Activated CD8-positive, alpha-beta T cell treated with anti-CD3 and anti-CD28 coated beads for 36 hours (primary cell): ENCODE measurements around the gene PWWP2B. TPM values are rescaled to one million over a fixed set of nuclear protein-coding genes. Genes with fewer than 3 reads are reported as not detected.
A peak's percentile ranks its signal among the peaks of the same experiment; 100 is the strongest.

ENCODE experiments used
- ATAC-seq: fragments of 200-7000 bp; cut with Tn5 transposase; one replicate; pipeline ENCODE4 v1.10.0; 2021; ENCODE audit warnings: mild to moderate bottlenecking, moderate library complexity
- CTCF ChIA-PET: fragments of 350-600 bp; sonication (Branson Sonifier 250); formaldehyde crosslinking; loops from one replicate; lab custom pipeline; 2021; ENCODE audit warnings: antibody characterized with exemption; lab: Charles Lee
- POLR2A ChIA-PET: fragments of 350-600 bp; sonication (Branson Sonifier 250); formaldehyde crosslinking; loops from one replicate; lab custom pipeline; 2021; ENCODE audit warnings: antibody characterized with exemption; lab: Charles Lee
- DNase-seq: peaks from one replicate; pipeline ENCODE4 v3.0.0-alpha.2; 2020
- H3K27ac Mint-ChIP-seq: one replicate; pipeline ENCODE4 v1.8.0; 2021; ENCODE audit warnings: mild to moderate bottlenecking, mixed read lengths
- H3K27me3 Mint-ChIP-seq: one replicate; pipeline ENCODE4 v1.8.0; 2021; ENCODE audit warnings: mixed read lengths
- H3K36me3 Mint-ChIP-seq: one replicate; pipeline ENCODE4 v1.8.0; 2021; ENCODE audit warnings: low read depth, mixed read lengths
- H3K4me1 Mint-ChIP-seq: one replicate; pipeline ENCODE4 v1.8.0; 2021; ENCODE audit warnings: low read depth, mixed read lengths
- H3K4me3 Mint-ChIP-seq: one replicate; pipeline ENCODE4 v1.8.0; 2021; ENCODE audit warnings: mild to moderate bottlenecking, moderate library complexity, mixed read lengths
- H3K9me3 Mint-ChIP-seq: one replicate; pipeline ENCODE4 v1.8.0; 2021; ENCODE audit warnings: mixed read lengths
- CTCF ChIP-seq: fragments of 200-600 bp; IDR thresholded peaks from one replicate; pipeline ENCODE4 v1.8.0; 2022; ENCODE audit warnings: antibody characterized with exemption, mild to moderate bottlenecking
- intact Hi-C: fragments of 100-400 bp; cut with micrococcal nuclease; formaldehyde crosslinking; loops from one replicate; pipeline ENCODE4 v1.10.0; 2022
- total RNA-seq, 2 experiments: library from RNA; stranded (reverse); gene quantifications; one replicate each; pipeline ENCODE4 v1.2.3, GENCODE V29; 2021

The PWWP2B gene
- total RNA-seq, 2 experiments from 2014 or later, result 6.0 to 6.6 TPM

- intact Hi-C loops, result loop anchor here (10.0 kb wide), 1 partner anchor 132 kb away; no protein-coding TSS in a partner anchor
- Mint-ChIP-seq H3K4me1 (no peaks in the 10 kb centered on the region), H3K27me3 (no peaks in the 10 kb centered on the region), H3K27ac (no peak overlapping the region), H3K9me3 (no peaks in the 10 kb centered on the region), H3K4me3 (no peak overlapping the region), H3K36me3 (no peaks in the 10 kb centered on the region)
- DNase-seq (no peak), ATAC-seq (no peak)
- CTCF ChIA-PET, result interaction anchor here (1.2 kb wide), 2 partner anchors 90 to 277 kb away, joined by 3 read pairs; no protein-coding TSS in a partner anchor
- POLR2A ChIA-PET, result interaction anchor here (0.5 kb wide), 1 partner anchor 119 kb away, joined by 3 read pairs; no protein-coding TSS in a partner anchor
- no peak for TF ChIP-seq CTCF
Observed at GRCh38 chr10:132356621-132357195, 40.3 kb upstream of the PWWP2B start.

- Mint-ChIP-seq H3K36me3 (no peaks in the 10 kb centered on the region), H3K9me3 (no peaks in the 10 kb centered on the region), H3K4me3 (no peak overlapping the region), H3K27me3 (no peaks in the 10 kb centered on the region), H3K4me1 (no peaks in the 10 kb centered on the region), H3K27ac (no peak overlapping the region)
- CTCF ChIA-PET, result no interaction called here
- TF ChIP-seq CTCF, result no peak
- intact Hi-C loops, result loop anchor here (10.0 kb wide), 1 partner anchor 133 kb away; no protein-coding TSS in a partner anchor
- DNase-seq, result no peak
- POLR2A ChIA-PET, result no interaction called here
- no peak for ATAC-seq
Observed at GRCh38 chr10:132357286-132358058, 39.5 kb upstream of the PWWP2B start.

GRCh38 chr10:132359305-132360040 lies 37.5 kb upstream of the PWWP2B start:
- Mint-ChIP-seq H3K4me1 (no peaks in the 10 kb centered on the region), H3K9me3 (no peaks in the 10 kb centered on the region), H3K4me3 (no peak overlapping the region), H3K36me3 (no peaks in the 10 kb centered on the region), H3K27ac (no peak overlapping the region), H3K27me3 (no peaks in the 10 kb centered on the region)
- intact Hi-C loops, result loop anchor here (10.0 kb wide), 1 partner anchor 135 kb away; no protein-coding TSS in a partner anchor
- POLR2A ChIA-PET, result no interaction called here
- no peak for TF ChIP-seq CTCF
- ATAC-seq, result no peak
- DNase-seq, result no peak
- CTCF ChIA-PET, result interaction anchor here (1.2 to 2.4 kb wide), 6 partner anchors 11 to 87 kb away, joined by 3 to 16 read pairs (median 6); no protein-coding TSS in a partner anchor

- peak; percentile 60 for DNase-seq
- ATAC-seq, result peak; percentile 68
- H3K27me3 Mint-ChIP-seq, result no peaks in the 10 kb centered on the region
- peaks cover 2% of the 10 kb centered on the region for H3K36me3 Mint-ChIP-seq
- H3K27ac Mint-ChIP-seq, result no peak overlapping the region
- no peak overlapping the region for H3K4me3 Mint-ChIP-seq
- no peaks in the 10 kb centered on the region for H3K9me3 Mint-ChIP-seq
- peaks cover 3% of the 10 kb centered on the region for H3K4me1 Mint-ChIP-seq
- POLR2A ChIA-PET, result interaction anchor here (1.2 kb wide), 1 partner anchor 9 kb away, joined by 3 read pairs; no protein-coding TSS in a partner anchor
- intact Hi-C loops, result no loop called here
- peak; percentile 61 for TF ChIP-seq CTCF
- CTCF ChIA-PET, result interaction anchor here (0.5 to 2.4 kb wide), 22 partner anchors 8 to 333 kb away, joined by 3 to 16 read pairs (median 4); no protein-coding TSS in a partner anchor
Observed at GRCh38 chr10:132360766-132361447, 36.1 kb upstream of the PWWP2B start.
